Liver (tissue), 3 donors: ENCODE data around the gene ARHGEF3.
"Not testable (repeated sequence)": the region's sequence is repeated elsewhere in the genome, so short reads cannot be mapped to it uniquely, and the experiment has no call there.

Experiments
- CTCF ChIP-seq: fragments of 150-350 bp; IDR thresholded peaks from 2 replicates; pipeline ENCODE4 v1.5.1; 2017; ENCODE audit warnings: improper control_type of control experiment, low read depth, low read length; ENCODE audit not compliant: missing input control
- EGR1 ChIP-seq, 2 donors: IDR thresholded peaks; 2 replicates each; pipeline ENCODE4 v1.6.1; 2016 to 2018; ENCODE audit warnings: antibody characterized with exemption in 2 of 2, low read depth in 2 of 2
- GABPA ChIP-seq, 2 donors: IDR thresholded peaks in 1 of 2; conservative IDR thresholded peaks in 1 of 2; 2 replicates each; pipeline ENCODE4 v1.6.1; 2016; ENCODE audit warnings: antibody characterized with exemption in 2 of 2, mild to moderate bottlenecking in 1 of 2, moderate library complexity in 1 of 2
- JUND ChIP-seq, 2 donors: IDR thresholded peaks; 2 replicates each; pipeline ENCODE4 v1.6.1; 2016; ENCODE audit warnings: antibody characterized with exemption in 2 of 2
- MAX ChIP-seq: IDR thresholded peaks from 2 replicates; pipeline ENCODE4 v1.6.1; 2016; ENCODE audit warnings: antibody characterized with exemption
- NR2F2 ChIP-seq: IDR thresholded peaks from 2 replicates; pipeline ENCODE4 v1.6.1; 2016; ENCODE audit warnings: antibody characterized with exemption
- RAD21 ChIP-seq, 2 donors: IDR thresholded peaks; 2 replicates each; pipeline ENCODE4 v1.6.1; 2016; ENCODE audit warnings: antibody characterized with exemption in 2 of 2, mild to moderate bottlenecking in 2 of 2
- RXRA ChIP-seq, 2 donors: IDR thresholded peaks; 2 replicates each; pipeline ENCODE4 v1.6.1; 2017 to 2018; ENCODE audit warnings: antibody characterized with exemption in 2 of 2, mild to moderate bottlenecking in 1 of 2
- SP1 ChIP-seq: IDR thresholded peaks from 2 replicates; pipeline ENCODE4 v1.6.1; 2018; ENCODE audit warnings: antibody characterized with exemption, mild to moderate bottlenecking
- TAF1 ChIP-seq: conservative IDR thresholded peaks from 2 replicates; pipeline ENCODE4 v1.6.1; 2016; ENCODE audit warnings: antibody characterized with exemption, mild to moderate bottlenecking
- YY1 ChIP-seq: IDR thresholded peaks from 2 replicates; pipeline ENCODE4 v1.6.1; 2016; ENCODE audit warnings: antibody characterized with exemption, mild to moderate bottlenecking
- ZBTB33 ChIP-seq: IDR thresholded peaks from 2 replicates; pipeline ENCODE4 v1.6.1; 2016; ENCODE audit warnings: antibody characterized with exemption
- donor health status: healthy.
- donor health status: healthy.

- TF ChIP-seq CTCF; TAF1; GABPA (IDR thresholded peaks at IDR 0.05 in 1 of 2, conservative IDR thresholded peaks at IDR 0.05 in 1 of 2); EGR1 (IDR thresholded peaks at IDR 0.05; ENCODE audit: low read depth in 2 of 2); RAD21 (IDR thresholded peaks at IDR 0.05); ZBTB33; RXRA (IDR thresholded peaks at IDR 0.05); YY1; SP1; MAX; NR2F2; JUND (IDR thresholded peaks at IDR 0.05): not testable (repeated sequence)
These were observed 82.9 kb downstream of the ARHGEF3 start for GRCh38 chr3:56718809-56719208.
